Ascending aorta (tissue), 2 donors: ENCODE results near the gene SMCO1. TPM values are rescaled to one million over a fixed set of nuclear protein-coding genes. Genes with fewer than 3 reads are reported as not detected.

Experiments
- DNase-seq, 2 donors: peaks; one replicate each; pipeline ENCODE4 v3.0.0-alpha.2; 2019; ENCODE audit warnings: low spot score in 2 of 2
- H3K27ac ChIP-seq, 2 donors: fragments of 200-600 bp; sonication (generic); one replicate each; pipeline ENCODE4 v1.5.1; 2016 to 2017; ENCODE audit warnings: mild to moderate bottlenecking in 1 of 2
- H3K27me3 ChIP-seq: fragments of 200-600 bp; sonication (generic); one replicate; pipeline ENCODE4 v1.5.1; 2017
- H3K36me3 ChIP-seq, 2 donors: fragments of 200-600 bp; sonication (generic); one replicate each; pipeline ENCODE4 v1.5.1; 2016
- H3K4me1 ChIP-seq, 2 donors: fragments of 200-600 bp; sonication (generic); one replicate each; pipeline ENCODE4 v1.5.1; 2016 to 2017; ENCODE audit warnings: mild to moderate bottlenecking in 1 of 2
- H3K4me3 ChIP-seq, 2 donors: fragments of 200-600 bp; sonication (generic); one replicate each; pipeline ENCODE4 v1.5.1; 2016 to 2017; ENCODE audit warnings: mild to moderate bottlenecking in 1 of 2
- H3K9me3 ChIP-seq, 2 donors: fragments of 200-600 bp; sonication (generic); one replicate each; pipeline ENCODE4 v1.5.1; 2016
- intact Hi-C: fragments of 100-400 bp; cut with DNase I; formaldehyde crosslinking; loops from one replicate; pipeline ENCODE4 v1.15.1; 2023
- total RNA-seq: library from RNA; depleted of rRNA; stranded (reverse); fragments of >200 nt; gene quantifications from one replicate; pipeline ENCODE4 v1.1.0, GENCODE V29; 2016
- TF ChIP-seq, protein P1 (sequence below), 3 experiments: fragments of 200-600 bp in 2 of 3; fragments of 450-650 bp in 1 of 3; sonication (generic) in 2 of 3; IDR thresholded peaks; one replicate each; pipeline ENCODE4 v1.5.1; 2016 to 2019; ENCODE audit warnings: antibody characterized with exemption in 3 of 3, mild to moderate bottlenecking in 1 of 3, moderate library complexity in 1 of 3

SMCO1 gene
- total RNA-seq, 1 donor from 2014 or later, result not detected

DNA sequence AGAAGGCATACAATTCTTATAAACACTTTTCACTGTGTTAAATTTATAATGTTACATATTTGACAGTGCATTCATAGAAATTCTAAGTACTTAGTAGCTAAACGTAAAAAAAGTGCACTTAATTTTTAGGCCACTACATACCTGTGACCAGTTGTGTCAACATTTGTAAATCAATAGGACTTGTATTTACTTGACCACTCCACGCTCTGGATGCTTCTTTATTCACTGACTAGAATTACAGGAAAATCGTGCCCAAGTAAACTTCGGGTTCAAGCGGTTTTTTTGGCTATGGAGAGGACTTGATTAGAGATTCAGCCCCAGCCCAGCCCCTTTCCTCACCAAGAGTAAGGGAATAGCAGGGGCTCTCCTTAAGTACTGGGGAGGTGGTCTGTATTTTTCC, 31.4 kb upstream of the SMCO1 start:
- Histone ChIP-seq H3K4me1 (no peaks in the 10 kb centered on the region), H3K27me3 (no peaks in the 10 kb centered on the region), H3K9me3 (no peaks in the 10 kb centered on the region), H3K36me3 (no peaks in the 10 kb centered on the region), H3K27ac (no peak overlapping the region), H3K4me3 (no peak overlapping the region)
- DNase-seq, result no peak
- TF ChIP-seq, protein P1, sequence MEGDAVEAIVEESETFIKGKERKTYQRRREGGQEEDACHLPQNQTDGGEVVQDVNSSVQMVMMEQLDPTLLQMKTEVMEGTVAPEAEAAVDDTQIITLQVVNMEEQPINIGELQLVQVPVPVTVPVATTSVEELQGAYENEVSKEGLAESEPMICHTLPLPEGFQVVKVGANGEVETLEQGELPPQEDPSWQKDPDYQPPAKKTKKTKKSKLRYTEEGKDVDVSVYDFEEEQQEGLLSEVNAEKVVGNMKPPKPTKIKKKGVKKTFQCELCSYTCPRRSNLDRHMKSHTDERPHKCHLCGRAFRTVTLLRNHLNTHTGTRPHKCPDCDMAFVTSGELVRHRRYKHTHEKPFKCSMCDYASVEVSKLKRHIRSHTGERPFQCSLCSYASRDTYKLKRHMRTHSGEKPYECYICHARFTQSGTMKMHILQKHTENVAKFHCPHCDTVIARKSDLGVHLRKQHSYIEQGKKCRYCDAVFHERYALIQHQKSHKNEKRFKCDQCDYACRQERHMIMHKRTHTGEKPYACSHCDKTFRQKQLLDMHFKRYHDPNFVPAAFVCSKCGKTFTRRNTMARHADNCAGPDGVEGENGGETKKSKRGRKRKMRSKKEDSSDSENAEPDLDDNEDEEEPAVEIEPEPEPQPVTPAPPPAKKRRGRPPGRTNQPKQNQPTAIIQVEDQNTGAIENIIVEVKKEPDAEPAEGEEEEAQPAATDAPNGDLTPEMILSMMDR (IDR thresholded peaks at IDR 0.05), result no peak
- intact Hi-C loops, result no loop called here

DNA sequence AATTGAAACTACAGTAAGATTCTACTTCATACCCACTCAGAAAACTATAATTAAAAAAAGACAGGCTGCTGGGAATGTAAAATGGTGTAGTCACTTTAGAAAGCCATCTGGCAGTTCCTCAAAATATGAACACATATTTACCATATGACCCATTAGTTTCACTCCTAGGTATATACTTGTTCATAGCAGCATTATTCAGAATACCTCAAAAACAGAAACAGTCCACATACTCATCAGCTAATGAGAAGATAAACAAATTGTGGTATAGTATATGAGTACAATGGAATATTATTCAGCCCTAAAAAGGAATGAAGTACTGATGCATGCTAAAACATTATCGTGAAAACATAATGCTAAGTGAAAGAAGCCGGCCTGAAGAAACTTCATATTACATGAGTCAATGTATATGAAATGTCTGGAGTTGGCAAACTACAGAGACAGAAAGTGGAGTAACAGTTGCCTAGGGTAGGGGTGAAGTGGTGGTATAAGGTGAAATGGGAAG, 29.4 kb upstream of the SMCO1 start:
- H3K9me3 ChIP-seq, result no peaks in the 10 kb centered on the region
- TF ChIP-seq, protein P1 (IDR thresholded peaks at IDR 0.05), result no peak
- H3K27me3 ChIP-seq, result no peaks in the 10 kb centered on the region
- no peak overlapping the region for H3K4me3 ChIP-seq
- no peaks in the 10 kb centered on the region for H3K4me1 ChIP-seq
- H3K36me3 ChIP-seq, result no peaks in the 10 kb centered on the region
- no peak overlapping the region for H3K27ac ChIP-seq
- DNase-seq, result no peak
- intact Hi-C loops, result no loop called here

DNA sequence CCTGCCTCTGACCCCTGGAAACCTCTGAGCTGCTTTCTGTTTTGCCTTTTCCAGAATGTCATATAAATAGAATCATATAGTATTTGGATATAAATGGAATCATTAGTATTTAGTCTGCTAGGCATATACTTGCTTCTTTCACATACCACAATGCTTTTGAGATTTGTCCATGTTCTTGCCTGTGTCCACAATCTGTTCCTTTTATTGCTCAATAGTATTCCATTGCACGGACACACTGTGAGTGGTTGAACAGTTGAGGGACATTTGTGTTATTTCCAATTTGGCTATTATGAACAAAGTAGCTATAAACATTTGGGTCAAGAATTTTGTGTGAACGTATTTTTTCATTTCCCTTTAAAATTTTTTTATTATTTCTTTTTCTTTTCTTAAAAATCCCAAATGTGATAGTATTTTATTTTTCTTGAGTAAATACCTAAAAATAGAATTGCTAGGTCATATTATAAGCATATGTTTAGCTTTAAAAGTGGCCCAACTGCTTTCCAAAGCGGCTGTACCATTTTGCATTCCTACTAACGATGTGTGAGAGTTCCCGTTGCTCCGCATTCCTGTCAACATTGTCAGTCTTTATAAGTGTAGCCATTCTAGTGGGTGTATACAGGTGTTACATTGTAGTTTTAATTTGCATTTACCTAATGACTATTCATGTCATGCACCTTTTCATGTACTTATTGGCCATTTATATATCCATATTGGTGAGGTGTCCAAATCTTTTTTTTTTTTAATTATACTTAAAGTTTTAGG, 26.7 kb upstream of the SMCO1 start:
- Histone ChIP-seq H3K27ac (no peak overlapping the region), H3K36me3 (no peaks in the 10 kb centered on the region), H3K9me3 (no peaks in the 10 kb centered on the region), H3K4me1 (no peaks in the 10 kb centered on the region), H3K4me3 (no peak overlapping the region), H3K27me3 (no peaks in the 10 kb centered on the region)
- intact Hi-C loops, result no loop called here
- no peak for DNase-seq
- TF ChIP-seq, protein P1 (IDR thresholded peaks at IDR 0.05), result no peak

DNA sequence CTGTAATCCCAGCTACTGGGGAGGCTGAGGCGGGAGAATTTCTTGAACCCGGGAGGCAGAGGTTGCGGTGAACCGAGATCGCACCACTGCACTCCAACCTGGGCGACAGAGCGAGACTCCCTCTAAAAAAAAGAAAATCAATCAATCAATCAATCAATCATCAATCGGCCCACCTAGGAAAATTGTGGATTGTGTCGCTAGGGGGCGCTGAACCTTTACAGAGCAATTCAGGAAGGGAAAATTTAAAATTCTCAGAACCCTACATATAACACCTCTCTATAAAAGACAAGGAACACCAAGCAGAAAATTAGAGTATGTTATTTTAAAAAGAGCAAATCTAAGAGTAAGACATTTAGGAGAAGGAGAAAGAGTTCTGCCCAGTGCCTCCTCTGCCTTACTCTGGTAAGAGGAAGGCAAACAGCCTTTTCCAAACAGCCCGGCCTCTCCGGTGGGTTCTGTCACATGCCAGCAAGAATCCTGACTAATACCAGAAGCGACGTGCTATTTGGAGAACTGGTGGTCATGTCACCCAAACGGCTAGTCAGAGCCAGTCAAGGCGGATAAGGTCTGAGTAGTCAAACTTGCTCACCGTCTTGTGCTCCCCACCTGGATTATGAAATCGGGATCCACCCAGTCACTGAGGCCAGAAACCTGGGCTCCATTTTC, 22.3 kb upstream of the SMCO1 start:
- TF ChIP-seq, protein P1 (IDR thresholded peaks at IDR 0.05), result peak; percentile 41 to 63 (median 60)
- no peaks in the 10 kb centered on the region for H3K9me3 ChIP-seq
- no peaks in the 10 kb centered on the region for H3K27me3 ChIP-seq
- H3K27ac ChIP-seq, result no peak overlapping the region
- H3K4me1 ChIP-seq, result no peaks in the 10 kb centered on the region
- intact Hi-C loops, result loop anchor here (5.0 kb wide), 1 partner anchor 150 kb away; no protein-coding TSS in a partner anchor
- no peaks in the 10 kb centered on the region for H3K36me3 ChIP-seq
- H3K4me3 ChIP-seq, result no peak overlapping the region
- no peak for DNase-seq

DNA sequence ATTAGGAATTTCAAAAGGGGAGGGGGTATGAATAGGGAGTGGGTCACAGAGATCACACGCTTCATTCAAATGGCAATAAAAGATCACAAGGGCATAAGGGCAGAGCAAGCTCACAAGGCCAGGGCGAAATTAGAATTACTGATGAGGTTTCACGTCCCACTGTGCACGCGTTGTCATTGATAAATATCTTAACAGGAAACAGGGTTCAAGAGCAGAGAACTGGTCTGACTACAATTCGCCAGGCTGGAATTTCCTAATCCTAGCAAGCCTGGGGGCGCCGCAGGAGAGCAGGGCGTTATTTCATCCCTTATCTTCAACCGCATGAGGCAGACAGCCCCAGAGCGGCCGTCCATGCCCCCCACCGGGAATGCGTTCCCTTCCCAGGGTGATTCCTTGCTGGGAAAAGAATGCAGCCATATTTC, 18.1 kb upstream of the SMCO1 start:
- no peak for DNase-seq
- no peaks in the 10 kb centered on the region for H3K36me3 ChIP-seq
- no peaks in the 10 kb centered on the region for H3K9me3 ChIP-seq
- no peaks in the 10 kb centered on the region for H3K27me3 ChIP-seq
- H3K4me3 ChIP-seq, result no peak overlapping the region
- H3K4me1 ChIP-seq, result peaks cover 0 to 2% of the 10 kb centered on the region in 2 donors
- intact Hi-C loops, result no loop called here
- TF ChIP-seq, protein P1 (IDR thresholded peaks at IDR 0.05), result no peak
- no peak overlapping the region for H3K27ac ChIP-seq
